ENCODE measurements around the gene SSBP3.

DNA sequence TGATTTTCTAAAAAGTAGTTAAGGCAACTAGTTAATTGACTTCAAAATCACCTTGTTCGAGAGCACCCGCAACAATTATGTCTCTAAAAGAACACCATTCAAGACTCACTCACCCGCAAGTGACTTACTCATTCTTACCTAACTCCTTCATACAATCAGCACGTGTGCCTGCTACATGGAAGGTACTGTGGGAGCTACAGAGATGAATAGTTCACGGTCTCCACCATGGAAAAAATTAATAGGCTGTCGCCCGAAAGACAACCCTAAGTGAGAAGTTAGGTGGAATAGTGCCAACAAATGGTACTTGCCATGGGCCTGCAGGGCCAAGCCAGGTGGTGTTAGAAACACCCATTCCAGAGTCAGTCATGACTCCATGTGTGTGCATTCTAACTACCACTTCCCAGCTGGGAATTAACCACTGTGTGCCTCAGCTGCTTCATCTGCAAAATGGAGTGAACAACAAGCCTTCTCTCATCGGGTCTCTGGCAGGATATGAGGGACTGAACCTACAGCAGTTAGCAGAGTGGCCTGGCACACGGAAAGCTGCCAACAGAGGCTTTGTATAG lies 7.1 kb downstream of the SSBP3 start:
- TF ChIP-seq, protein P1, sequence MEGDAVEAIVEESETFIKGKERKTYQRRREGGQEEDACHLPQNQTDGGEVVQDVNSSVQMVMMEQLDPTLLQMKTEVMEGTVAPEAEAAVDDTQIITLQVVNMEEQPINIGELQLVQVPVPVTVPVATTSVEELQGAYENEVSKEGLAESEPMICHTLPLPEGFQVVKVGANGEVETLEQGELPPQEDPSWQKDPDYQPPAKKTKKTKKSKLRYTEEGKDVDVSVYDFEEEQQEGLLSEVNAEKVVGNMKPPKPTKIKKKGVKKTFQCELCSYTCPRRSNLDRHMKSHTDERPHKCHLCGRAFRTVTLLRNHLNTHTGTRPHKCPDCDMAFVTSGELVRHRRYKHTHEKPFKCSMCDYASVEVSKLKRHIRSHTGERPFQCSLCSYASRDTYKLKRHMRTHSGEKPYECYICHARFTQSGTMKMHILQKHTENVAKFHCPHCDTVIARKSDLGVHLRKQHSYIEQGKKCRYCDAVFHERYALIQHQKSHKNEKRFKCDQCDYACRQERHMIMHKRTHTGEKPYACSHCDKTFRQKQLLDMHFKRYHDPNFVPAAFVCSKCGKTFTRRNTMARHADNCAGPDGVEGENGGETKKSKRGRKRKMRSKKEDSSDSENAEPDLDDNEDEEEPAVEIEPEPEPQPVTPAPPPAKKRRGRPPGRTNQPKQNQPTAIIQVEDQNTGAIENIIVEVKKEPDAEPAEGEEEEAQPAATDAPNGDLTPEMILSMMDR (optimal IDR thresholded peaks at IDR 0.05 in 1 of 3, IDR thresholded peaks at IDR 0.05 in 1 of 3, conservative IDR thresholded peaks at IDR 0.05 in 1 of 3; ENCODE audit: extremely low read depth in 1 of 3, insufficient read depth in 2 of 3, low read length in 3 of 3): no peak
- no peak for TF ChIP-seq EZH2 (IDR thresholded peaks at IDR 0.05; ENCODE audit: low read length)
